NCI-H1048 (cell line): Measurements from ENCODE around the gene HIF3A.
"Not testable (repeated sequence)": the region's sequence is repeated elsewhere in the genome, so short reads cannot be mapped to it uniquely, and the experiment has no call there.

Experiments used
- DNase-seq: peaks from one replicate; lab custom pipeline; 2025; lab: John Stamatoyannopoulos, UW

Gene HIF3A

GRCh38 chr19:46357846-46358583, 61.2 kb downstream of the HIF3A start:
- DNase-seq: no peak

- no peak for DNase-seq
Observed at GRCh38 chr19:46361915-46362314, 65.1 kb downstream of the HIF3A start.

GRCh38 chr19:46364359-46364758, 67.5 kb downstream of the HIF3A start:
- no peak for DNase-seq

GRCh38 chr19:46365561-46365960, 68.7 kb downstream of the HIF3A start:
- DNase-seq: no peak

- no peak for DNase-seq
Observed at GRCh38 chr19:46366620-46367292, 69.9 kb downstream of the HIF3A start.

- DNase-seq: no peak
Observed at GRCh38 chr19:46367426-46367825, 70.6 kb downstream of the HIF3A start.

- no peak for DNase-seq
Observed at GRCh38 chr19:46368116-46368515, 71.3 kb downstream of the HIF3A start.

GRCh38 chr19:46369817-46370216, 73.0 kb downstream of the HIF3A start:
- no peak for DNase-seq

GRCh38 chr19:46371371-46371901, 74.6 kb downstream of the HIF3A start:
- DNase-seq: no peak

- no peak for DNase-seq
Observed at GRCh38 chr19:46372901-46373490, 76.2 kb downstream of the HIF3A start.

GRCh38 chr19:46373491-46374359, 76.9 kb downstream of the HIF3A start:
- DNase-seq: no peak

- no peak for DNase-seq
Observed at GRCh38 chr19:46374536-46375475, 78.0 kb downstream of the HIF3A start.

GRCh38 chr19:46375476-46376067, 78.7 kb downstream of the HIF3A start:
- DNase-seq: not testable (repeated sequence)

- DNase-seq: no peak
Observed at GRCh38 chr19:46376241-46377153, 79.7 kb downstream of the HIF3A start.

- DNase-seq: no peak
Observed at GRCh38 chr19:46378268-46378667, 81.4 kb downstream of the HIF3A start.

GRCh38 chr19:46380690-46381089, 83.8 kb downstream of the HIF3A start:
- no peak for DNase-seq

GRCh38 chr19:46381346-46381745, 84.5 kb downstream of the HIF3A start:
- no peak for DNase-seq

- no peak for DNase-seq
Observed at GRCh38 chr19:46381756-46382345, 85.0 kb downstream of the HIF3A start.
